UCSD-AML1 (cell line): ENCODE results near the gene HOXB8.

Experiments
- DNase-seq: peaks from one replicate; lab custom pipeline; 2025; ENCODE audit not compliant: unreplicated experiment; lab: John Stamatoyannopoulos, UW

HOXB8 gene

GRCh38 chr17:48586355-48587258 is 28.5 kb downstream of the HOXB8 start:
- DNase-seq: no peak

DNA sequence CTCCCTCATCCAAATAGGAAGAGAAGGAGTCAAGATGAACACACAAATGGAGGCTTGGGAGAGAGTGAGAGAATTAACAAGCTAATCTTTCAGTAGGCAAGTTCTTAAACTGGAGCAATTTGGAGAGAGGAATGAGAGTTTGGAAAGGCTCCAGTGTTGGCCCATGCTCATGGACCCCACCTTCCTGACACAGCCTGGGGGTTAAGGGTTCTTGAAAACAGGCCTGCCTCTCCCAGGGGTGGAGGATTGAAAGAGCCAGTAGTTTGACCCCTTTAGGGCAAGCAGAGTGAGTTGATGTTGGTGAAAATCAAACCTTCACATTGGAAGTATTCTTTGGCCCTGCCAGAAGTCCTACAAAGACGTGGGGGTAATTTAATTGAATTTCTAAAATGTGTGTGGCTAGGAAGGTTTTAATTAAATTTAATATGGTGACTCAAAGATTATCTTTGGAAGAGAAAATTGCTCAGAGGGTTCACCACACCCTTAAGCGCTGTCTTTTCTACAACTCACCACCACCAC is 30.8 kb downstream of the HOXB8 start:
- DNase-seq: no peak

DNA sequence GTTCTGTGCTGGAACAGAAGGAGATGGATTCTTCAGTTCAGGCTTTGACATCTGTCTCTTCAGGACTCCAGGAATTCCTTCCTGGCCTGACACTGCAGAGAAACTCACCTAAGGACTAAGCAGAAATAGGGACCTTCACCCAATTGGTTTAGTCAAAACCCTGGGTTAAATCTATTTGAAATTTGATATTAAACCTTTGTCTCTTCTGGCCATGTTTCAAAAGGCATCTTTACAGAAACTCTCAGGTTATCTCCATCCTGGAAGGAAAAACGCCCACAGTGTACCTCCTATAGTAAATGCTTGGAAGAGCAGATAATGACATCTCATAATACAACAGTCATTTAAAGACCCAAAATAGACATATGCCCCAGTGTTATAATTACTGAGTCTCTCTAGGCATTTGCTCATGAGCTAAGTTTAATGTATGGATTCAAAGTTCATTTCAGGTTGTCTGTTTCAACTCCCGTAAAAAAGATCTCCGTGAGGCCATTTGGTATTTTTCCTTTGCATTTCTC is 31.3 kb downstream of the HOXB8 start:
- no peak for DNase-seq

DNA sequence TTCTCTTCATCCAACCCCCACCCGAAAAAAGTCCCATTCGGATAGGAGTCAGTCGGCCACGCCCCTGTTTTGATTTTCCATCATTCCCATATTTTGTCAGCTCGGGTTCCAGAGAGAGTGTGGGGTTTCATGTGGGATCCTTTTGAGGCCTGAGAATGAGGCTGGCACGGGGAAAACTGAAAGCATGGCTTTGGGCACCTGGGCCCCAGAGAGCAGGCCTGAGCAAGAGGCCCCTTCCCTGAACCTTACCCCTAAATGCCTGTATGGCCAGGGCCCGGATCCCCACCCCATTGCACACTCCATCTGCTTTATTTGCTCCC is 32.4 kb downstream of the HOXB8 start:
- DNase-seq: no peak

DNA sequence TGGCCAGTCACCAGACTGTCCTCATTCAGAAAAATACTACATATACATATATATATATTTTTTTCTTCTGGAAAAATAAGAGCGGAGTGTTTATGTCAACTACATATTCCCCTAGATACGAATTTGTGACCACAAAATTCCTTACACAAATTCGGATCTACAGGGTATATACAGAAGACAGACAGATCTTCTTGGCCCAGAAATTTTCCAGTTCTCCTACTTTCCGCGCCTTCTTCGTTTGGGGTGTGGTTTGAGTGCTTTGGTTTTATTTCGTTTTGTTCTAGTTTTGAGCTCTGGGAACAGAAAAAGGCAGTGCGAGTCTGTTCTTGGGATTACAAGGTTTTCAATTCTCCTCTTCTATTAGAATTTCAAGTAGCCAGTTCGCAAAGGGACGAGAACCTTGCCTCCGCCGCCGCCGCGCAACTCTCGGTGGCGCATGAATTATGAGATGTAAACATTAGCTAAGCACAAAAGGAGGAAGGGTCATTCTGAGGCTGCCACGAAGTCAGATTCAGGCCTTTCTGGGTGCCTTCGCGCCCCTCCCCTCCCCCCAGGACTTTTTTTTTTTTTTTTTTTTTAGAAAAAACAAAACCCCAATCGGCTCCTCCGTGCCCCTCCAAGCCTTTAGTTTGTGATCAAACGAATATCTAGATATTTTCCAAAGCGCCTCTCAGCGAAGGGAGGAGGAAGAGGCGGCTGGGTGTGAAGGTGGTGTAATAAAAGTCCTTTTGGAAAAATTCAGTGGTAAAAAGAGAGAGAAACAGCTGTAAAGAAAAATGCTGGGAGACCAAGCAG is 35.1 kb downstream of the HOXB8 start:
- no peak for DNase-seq

DNA sequence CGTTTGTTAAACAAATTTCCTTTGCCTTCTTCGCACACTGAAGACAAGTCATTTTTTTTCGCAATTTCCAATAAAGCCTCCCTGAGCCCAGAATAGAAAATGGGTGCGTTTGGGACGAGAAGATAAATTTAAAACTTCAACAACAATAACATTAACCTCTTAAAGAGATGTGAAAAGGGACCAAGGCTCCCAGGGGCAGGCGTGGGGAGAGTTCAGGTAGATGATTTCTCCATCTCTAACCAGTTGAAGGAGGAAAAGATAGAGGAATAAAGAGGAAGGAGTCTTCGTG is 35.7 kb downstream of the HOXB8 start:
- no peak for DNase-seq

- no peak for DNase-seq
These were observed 36.2 kb downstream of the HOXB8 start for GRCh38 chr17:48578616-48579470.

DNA sequence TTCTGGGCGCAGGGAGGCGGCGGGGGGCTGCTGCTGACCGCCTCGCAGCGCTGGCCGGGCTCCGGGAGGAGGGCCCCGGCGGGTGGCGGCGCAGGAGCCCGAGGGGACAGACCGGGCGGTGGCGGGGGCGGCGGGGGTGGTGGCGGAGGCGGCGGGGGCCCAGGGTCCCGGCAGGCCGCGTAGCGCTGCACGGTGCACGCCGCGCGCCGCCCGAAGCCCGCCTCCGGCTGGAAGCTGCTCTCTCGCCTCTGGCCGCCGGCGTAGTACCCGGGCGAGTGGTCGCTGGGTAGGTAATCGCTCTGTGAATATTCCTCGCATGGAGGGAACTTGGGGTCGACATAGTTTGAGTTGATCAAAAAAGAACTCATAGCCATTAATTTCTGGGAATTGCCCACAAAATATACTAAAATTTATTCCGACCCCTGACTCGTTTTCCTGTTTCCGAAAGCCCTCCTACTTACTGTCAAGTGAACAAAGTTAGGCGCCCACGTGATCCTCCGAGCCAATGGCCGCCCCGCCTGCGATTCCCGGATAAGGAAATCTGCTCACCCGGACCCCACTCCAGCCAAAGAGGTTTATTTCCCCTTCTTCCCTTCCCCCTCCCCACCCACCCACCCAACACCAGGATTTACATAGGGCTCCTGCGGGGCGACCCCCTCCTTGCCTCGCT is 37.0 kb downstream of the HOXB8 start, which contains the start of gene HOXB4:
Gene HOXB4 (minus strand): TSS at position 405 of the 670 bp plus-strand sequence. CDS start 31 bp downstream, at position 374.
- peak; percentile 81 for DNase-seq

DNA sequence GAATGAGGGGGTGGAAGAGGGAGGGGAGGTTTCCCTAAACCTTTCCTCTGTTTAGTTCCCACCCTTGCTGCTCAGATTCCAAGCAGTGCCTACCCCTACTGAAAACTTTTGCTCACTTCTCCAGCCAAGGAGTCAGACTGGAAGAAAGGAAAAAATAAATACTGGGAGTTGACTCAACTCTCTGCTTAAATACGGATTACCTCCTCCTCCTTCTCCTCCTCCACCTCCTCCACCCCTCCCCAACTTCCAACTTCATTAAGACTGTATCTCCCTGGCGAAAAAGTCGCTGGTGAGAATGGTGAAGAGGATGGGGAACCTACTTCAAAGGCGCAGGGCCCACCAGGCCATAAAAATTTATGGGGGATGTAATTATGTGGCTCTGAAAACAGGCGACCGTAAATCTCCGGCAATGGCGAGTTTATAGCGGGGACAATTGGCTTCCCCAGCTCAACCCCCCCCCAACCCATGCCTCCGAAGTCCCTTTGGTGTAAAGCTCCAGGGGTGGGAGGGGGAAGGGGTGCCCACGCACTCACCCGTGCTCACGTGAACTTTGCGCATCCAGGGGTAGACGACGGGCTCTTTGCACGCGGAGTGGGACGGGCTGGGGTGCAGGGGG is 37.7 kb downstream of the HOXB8 start:
- DNase-seq: peak; percentile 42

DNA sequence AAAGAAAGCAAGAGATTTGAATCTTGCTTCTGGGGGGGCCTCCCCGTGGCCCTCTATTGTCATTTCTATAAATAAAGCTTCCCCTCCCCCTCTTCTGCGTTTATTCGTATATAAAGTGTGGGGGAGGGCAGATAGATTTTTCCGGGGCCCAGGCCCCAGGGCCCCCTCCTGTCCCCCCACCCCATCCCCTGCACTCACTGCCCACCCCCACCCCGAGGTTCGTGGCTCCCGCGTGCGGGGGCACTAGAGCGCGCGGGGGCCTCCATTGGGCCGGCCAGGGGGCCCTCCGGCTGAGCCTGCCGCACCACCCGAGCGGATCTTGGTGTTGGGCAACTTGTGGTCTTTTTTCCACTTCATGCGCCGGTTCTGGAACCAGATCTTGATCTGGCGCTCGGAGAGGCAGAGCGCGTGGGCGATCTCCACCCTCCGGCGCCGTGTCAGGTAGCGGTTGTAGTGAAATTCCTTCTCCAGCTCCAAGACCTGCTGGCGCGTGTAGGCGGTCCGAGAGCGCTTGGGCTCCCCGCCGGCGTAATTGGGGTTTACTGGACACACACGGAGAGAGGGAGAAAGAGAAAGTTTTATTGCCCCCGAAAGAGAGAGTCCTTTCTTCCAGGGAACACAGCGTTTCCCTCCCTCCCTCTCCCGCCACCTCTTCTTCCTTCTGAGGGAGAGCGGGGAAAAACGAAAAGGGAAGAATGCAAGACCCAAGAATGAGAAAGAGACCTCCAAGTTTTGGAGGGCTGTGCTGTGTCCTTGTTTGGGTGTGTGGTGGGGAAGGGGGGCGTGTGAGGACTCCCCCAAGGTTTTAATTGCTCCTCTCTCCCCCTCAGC is 38.4 kb downstream of the HOXB8 start:
- DNase-seq: no peak

DNA sequence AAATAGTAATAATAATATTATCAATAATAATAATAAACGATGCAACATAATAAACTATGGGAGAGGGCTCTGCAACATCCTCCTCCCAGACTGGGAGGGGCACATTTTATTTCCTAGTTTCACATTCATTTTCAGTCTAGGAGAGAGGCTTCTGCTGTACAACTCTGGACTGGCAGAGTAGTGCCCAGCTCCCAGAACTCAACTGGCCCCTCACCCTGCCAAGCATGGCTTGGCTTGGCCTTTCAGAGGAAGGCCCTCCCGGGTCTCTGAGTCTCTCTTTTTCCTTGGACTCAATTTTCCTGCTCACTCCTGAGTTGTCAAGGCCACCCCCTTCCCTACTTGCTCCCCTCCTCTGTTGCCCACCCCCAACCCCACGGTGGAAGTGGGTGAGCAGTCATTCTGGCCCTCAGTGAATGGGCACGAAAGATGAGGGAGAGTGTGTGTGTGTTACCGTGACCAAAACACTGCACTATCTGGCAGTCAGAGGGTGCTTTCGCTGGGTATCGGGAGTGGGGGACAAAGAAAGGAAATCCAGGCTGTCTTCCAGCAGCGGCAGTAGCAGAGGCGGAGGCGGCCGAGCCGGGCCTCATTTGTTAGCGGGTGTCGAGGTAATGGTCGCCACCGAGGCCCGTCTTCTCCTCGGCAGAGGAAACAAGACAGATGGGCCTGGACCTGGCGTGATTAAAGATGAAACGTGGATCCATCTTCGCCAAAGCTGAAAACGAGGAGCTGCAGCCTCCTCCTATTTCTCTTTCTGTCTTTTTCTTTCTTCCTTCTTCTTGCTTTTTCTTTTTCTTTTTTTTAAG is 39.2 kb downstream of the HOXB8 start:
- DNase-seq: no peak

DNA sequence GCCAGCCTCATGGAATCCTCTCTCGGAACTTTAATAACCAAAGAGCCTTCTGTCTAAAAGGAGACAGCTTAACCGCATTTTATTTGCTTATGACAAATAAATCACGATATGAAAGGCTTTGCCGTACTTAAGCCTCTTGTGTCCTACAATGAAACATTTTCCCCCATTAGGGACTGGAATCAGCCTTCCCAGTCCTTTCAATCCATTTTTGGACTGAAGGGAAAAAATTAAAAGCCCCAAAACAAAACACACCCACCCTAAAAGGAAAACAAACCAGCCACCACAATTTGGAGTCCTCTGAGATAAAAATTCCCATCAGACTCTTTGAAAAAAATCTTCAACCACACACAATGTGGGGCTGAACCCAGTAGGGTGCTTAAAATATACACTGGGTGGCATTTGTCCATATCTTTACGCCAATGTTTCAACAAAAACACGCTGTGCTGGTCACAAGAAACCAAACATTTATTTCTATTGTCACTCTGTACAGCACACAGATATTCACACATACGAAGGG is 40.0 kb downstream of the HOXB8 start:
- DNase-seq: no peak

GRCh38 chr17:48574505-48575065 is 40.5 kb downstream of the HOXB8 start:
- no peak for DNase-seq

DNA sequence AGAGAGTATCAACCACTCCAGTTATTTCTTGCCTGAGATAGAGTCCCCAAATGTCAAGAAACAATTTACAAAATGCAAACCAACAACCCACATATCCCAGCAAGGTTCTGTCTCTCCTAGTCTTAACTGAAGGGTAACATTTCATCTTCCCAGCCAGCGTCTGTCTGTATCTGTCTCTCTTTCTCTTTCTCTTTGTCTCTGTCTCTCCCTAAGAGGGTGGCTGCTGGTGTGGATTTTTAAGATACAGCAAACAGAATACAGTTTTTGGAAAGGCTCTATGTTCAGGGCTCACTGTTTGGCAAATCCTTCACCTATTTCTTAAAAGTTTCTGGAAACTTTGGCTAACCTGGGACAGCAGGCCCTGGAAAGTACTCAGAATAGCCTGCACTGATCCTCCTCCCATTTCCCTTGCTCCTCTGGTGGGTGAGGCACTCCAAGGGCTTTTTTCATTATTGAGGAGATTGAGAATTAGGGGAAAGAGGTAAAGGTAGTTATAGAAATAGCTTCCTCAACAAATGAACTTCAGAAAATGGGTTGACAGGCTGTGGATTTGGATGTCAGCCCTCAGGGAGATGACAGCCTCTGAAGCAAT is 43.2 kb downstream of the HOXB8 start:
- DNase-seq: no peak

DNA sequence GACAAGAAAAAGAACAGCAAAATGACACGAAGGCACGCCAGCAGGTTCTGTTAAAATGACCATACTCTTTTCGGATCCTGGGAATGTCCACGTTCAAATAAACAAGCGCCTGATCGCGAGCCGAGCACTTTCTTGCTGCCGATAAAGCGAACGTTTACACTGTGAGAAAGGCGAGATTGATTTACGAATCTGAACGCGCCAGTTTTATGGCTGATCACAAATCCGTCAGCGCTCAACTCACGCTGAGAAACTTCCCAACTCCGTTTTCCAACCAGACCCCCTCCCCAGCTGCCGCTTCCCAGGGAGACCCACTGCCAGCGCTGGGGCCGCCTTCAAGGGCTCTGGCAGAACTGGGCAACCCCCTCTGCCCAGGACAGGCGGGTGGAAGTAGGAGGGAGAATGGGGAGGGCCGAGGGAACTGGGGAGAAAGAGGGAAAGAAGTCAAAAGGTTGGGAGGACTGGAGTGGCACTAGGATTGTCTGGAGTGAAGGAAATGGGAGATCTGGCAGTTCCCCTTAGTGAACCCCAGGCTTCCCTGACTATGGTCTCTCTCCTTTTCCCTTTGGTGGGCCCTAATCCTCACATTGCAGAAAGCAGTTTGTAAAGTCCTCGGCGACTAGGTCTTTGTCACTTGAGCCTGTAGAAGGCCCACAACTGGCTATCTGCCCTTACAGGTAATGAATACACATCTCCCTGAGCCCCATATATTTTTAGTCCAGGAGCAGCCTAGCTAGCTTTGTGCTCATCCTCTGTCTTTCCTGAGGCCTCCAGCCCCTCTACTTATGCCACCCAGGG is 43.9 kb downstream of the HOXB8 start:
- no peak for DNase-seq

DNA sequence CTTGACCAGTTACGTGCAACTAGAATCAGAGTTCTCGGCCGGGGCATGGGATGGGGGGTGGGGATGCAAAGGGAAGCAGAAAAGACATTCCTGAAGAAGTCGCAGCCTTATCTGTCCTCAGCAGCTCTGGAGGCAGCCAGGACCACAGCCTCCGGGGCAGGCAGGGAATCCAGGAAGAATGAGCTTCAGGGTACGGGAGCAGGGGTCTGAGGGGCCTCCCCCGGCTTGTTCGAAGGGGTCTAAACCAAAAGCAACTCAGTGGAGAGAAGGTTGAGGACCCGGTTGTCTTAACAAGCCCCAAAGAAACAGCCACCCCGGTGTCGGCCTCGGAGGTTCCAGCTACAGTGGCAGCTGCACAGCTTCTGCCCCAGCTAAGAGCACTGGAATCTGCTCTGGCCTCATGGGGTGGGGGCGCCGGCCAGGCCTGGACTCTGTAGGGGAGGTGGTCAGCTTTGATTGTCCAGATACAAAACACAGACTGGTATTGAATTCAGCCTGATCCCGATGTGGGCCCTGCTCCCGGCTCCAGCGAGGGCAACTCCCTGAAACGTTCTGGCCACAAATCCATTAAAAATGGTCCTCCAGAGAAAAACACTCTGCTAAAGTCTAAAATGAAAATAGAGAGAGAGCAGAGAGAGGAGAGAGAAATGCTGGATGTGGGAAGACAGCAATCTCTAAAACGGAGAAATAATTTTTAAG is 44.6 kb downstream of the HOXB8 start:
- no peak for DNase-seq
